Stomach (tissue), 9 donors: ENCODE data around the gene APEX1. TPM values are rescaled to one million over a fixed set of nuclear protein-coding genes. Genes with fewer than 3 reads are reported as not detected.
"Not testable (repeated sequence)": the region's sequence is repeated elsewhere in the genome, so short reads cannot be mapped to it uniquely, and the experiment has no call there.

Experiments used
- DNase-seq, 2 donors: peaks; one replicate each; pipeline versions ENCODE4 v3.0.0 to v3.0.0-alpha.2; 2013 to 2019
- H3K27ac ChIP-seq, 5 donors: fragments of 200-600 bp in 4 of 5; sonication (generic) in 4 of 5; one replicate each; pipeline ENCODE4 v1.5.1; 2013 to 2019; ENCODE audit warnings: mild to moderate bottlenecking in 1 of 5, moderate library complexity in 1 of 5
- H3K27me3 ChIP-seq, 3 donors: fragments of 200-600 bp; sonication (generic); one replicate each; pipeline ENCODE4 v1.5.1; 2017 to 2019; ENCODE audit warnings: mixed run types in 1 of 3
- H3K36me3 ChIP-seq, 4 donors: fragments of 200-600 bp; sonication (generic); 1 replicate in 3 of 4; 2 replicates in 1 of 4; pipeline ENCODE4 v1.5.1; 2016 to 2019
- H3K4me1 ChIP-seq, 4 donors: fragments of 200-600 bp; sonication (generic); one replicate each; pipeline ENCODE4 v1.5.1; 2016 to 2019
- H3K4me3 ChIP-seq, 4 donors: fragments of 200-600 bp; sonication (generic) in 3 of 4; one replicate each; pipeline ENCODE4 v1.5.1; 2016 to 2019; ENCODE audit warnings: mild to moderate bottlenecking in 1 of 4
- H3K9me3 ChIP-seq, 4 donors: fragments of 200-600 bp; sonication (generic); one replicate each; pipeline ENCODE4 v1.5.1; 2016 to 2019
- CTCF ChIP-seq, 7 experiments: fragments of 450-650 bp in 4 of 7; fragments of 200-600 bp in 3 of 7; sonication (generic) in 3 of 7; IDR thresholded peaks; one replicate each; pipeline ENCODE4 v1.5.1; 2016 to 2019; ENCODE audit warnings: antibody characterized with exemption in 7 of 7, control low read depth in 2 of 7, mild to moderate bottlenecking in 1 of 7
- EP300 ChIP-seq: sonication (generic); formaldehyde crosslinking; IDR thresholded peaks from one replicate; pipeline ENCODE4 v1.6.1; 2017; ENCODE audit warnings: antibody characterized with exemption
- POLR2A ChIP-seq, 4 donors: fragments of 450-650 bp; IDR thresholded peaks; one replicate each; pipeline ENCODE4 v1.6.1; 2016; ENCODE audit warnings: antibody characterized with exemption in 4 of 4, control low read depth in 2 of 4, mild to moderate bottlenecking in 1 of 4, moderate library complexity in 1 of 4
- POLR2AphosphoS5 ChIP-seq, 3 donors: sonication (generic); formaldehyde crosslinking; IDR thresholded peaks; one replicate each; pipeline ENCODE4 v1.6.1; 2016; ENCODE audit warnings: antibody characterized with exemption in 3 of 3
- WGBS, 5 donors: extraction: QIAGEN DNeasy Blood & Tissue Kit in 3 of 5; methylation state at CpG; one replicate each; pipeline versions ENCODE4 v1.1.5 to v1.1.7; 2013 to 2018; 5-methylcytosine and 5-hydroxymethylcytosine counted together
- intact Hi-C: fragments of 100-400 bp; cut with DNase I; formaldehyde crosslinking; loops from one replicate; pipeline ENCODE4 v1.15.1; 2023; ENCODE audit warnings: low total_unique reads
- polyA plus RNA-seq, 3 donors: library from polyadenylated mRNA; stranded (reverse); fragments of 200-250 nt; gene quantifications; one replicate each; pipeline ENCODE4 v1.2.3, GENCODE V29; 2013
- small RNA-seq, 4 donors: library from RNA; depleted of rRNA; stranded (forward); fragments of <200 nt; gene quantifications; one replicate each; pipeline ENCODE3, GENCODE V24; 2016
- total RNA-seq, 5 donors: library from RNA; depleted of rRNA; stranded (reverse); fragments of >200 nt; gene quantifications; one replicate each; pipeline versions ENCODE4 v1.1.0 to v1.2.3, GENCODE V29; 2014 to 2016
- donor health status: healthy with polysubstance abuse.
- donor health status: Bipolar disorder and iron deficiency.
- donor health status: healthy.

APEX1 gene
- total and polyA plus RNA-seq, 8 donors: 70.1 to 219 (median 137) TPM

- Histone ChIP-seq H3K27me3 (no peaks in the 10 kb centered on the region), H3K4me3 (no peak overlapping the region), H3K4me1 (no peaks in the 10 kb centered on the region), H3K27ac (no peak overlapping the region), H3K9me3 (no peaks in the 10 kb centered on the region), H3K36me3 (no peaks in the 10 kb centered on the region)
- TF ChIP-seq EP300 (no peak), POLR2AphosphoS5 (IDR thresholded peaks at IDR 0.05) (no peak), POLR2A (IDR thresholded peaks at IDR 0.05) (no peak), CTCF (IDR thresholded peaks at IDR 0.05) (no peak)
- no peak for DNase-seq
- intact Hi-C loops: no loop called here
- WGBS, 5 donors: 95 to 100% (median 97%) methylated on average over 2 of the region's 2 CpGs
Observed at GRCh38 chr14:20501346-20501745, 46.3 kb downstream of the APEX1 start.

GRCh38 chr14:20503898-20504297 lies 48.9 kb downstream of the APEX1 start:
- 20 to 45% (median 30%) methylated on average over 6 of the region's 6 CpGs for WGBS, 5 donors
- H3K27ac ChIP-seq: no peak overlapping the region
- H3K4me3 ChIP-seq: no peak overlapping the region
- intact Hi-C loops: no loop called here
- no peaks in the 10 kb centered on the region for H3K36me3 ChIP-seq
- TF ChIP-seq EP300 (no peak), CTCF (IDR thresholded peaks at IDR 0.05) (no peak), POLR2AphosphoS5 (IDR thresholded peaks at IDR 0.05) (no peak), POLR2A (IDR thresholded peaks at IDR 0.05) (no peak)
- no peaks in the 10 kb centered on the region for H3K9me3 ChIP-seq
- no peaks in the 10 kb centered on the region for H3K4me1 ChIP-seq
- H3K27me3 ChIP-seq: no peaks in the 10 kb centered on the region
- DNase-seq: peak in 1 of 2 donors; percentile 16

- H3K36me3 ChIP-seq, H3K4me3 ChIP-seq, H3K4me1 ChIP-seq, intact Hi-C loops, DNase-seq, H3K27ac ChIP-seq, H3K27me3 ChIP-seq, H3K9me3 ChIP-seq: not testable (repeated sequence)
- 87 to 100% (median 98%) methylated on average over 3 to 17 of the region's 30 CpGs; no CpG with 5 or more reads in 2 of the 5 donors for WGBS, 5 donors
Observed at GRCh38 chr14:20506276-20506675, 51.2 kb downstream of the APEX1 start.

GRCh38 chr14:20506752-20507151 lies 51.7 kb downstream of the APEX1 start:
- intact Hi-C loops, DNase-seq, H3K27ac ChIP-seq, H3K36me3 ChIP-seq, H3K9me3 ChIP-seq, H3K4me3 ChIP-seq, H3K27me3 ChIP-seq, H3K4me1 ChIP-seq: not testable (repeated sequence)
- no CpG with 5 or more reads among the region's 30 CpGs for WGBS, 5 donors

Small RNA genes lying within 50 kb of the gene (small RNA-seq; reads per million reads assigned to genes)
- gene RNA5SP382: 0 to 0.81 (median 0.20) reads per million in 4 donors

Other genes with a start within 250 kb of the APEX1 start
- gene OR11H6, start 231.5 kb upstream of the APEX1 start, total RNA-seq: not detected
- not detected for gene OR11H6, start 231.5 kb upstream of the APEX1 start, polyA plus RNA-seq
- not detected for gene OR11H7, start 226.2 kb upstream of the APEX1 start, total RNA-seq
- not detected for gene OR11H7, start 226.2 kb upstream of the APEX1 start, polyA plus RNA-seq
- gene OR11H4, start 215.9 kb upstream of the APEX1 start, total RNA-seq: not detected
- not detected for gene OR11H4, start 215.9 kb upstream of the APEX1 start, polyA plus RNA-seq
- gene TTC5, start 149.3 kb upstream of the APEX1 start, total RNA-seq: 10 to 100 TPM in 2 of 5 donors, 1 to 10 TPM in 3; 2.3 to 30.3 (median 6.2) TPM
- gene TTC5, start 149.3 kb upstream of the APEX1 start, polyA plus RNA-seq: 1 to 10 TPM; 2.9 to 5.0 (median 3.8) TPM
- 100 to 1,000 TPM in 1 of 5 donors, 10 to 100 TPM in 3, 1 to 10 TPM in 1; 2.6 to 104 (median 58.9) TPM for gene CCNB1IP1, start 121.9 kb upstream of the APEX1 start, total RNA-seq
- 10 to 100 TPM; 39.2 to 69.5 (median 52.7) TPM for gene CCNB1IP1, start 121.9 kb upstream of the APEX1 start, polyA plus RNA-seq
- gene PARP2, start 111.6 kb upstream of the APEX1 start, total RNA-seq: 10 to 100 TPM in 3 of 5 donors, 1 to 10 TPM in 2; 4.1 to 30.4 (median 17.7) TPM
- gene PARP2, start 111.6 kb upstream of the APEX1 start, polyA plus RNA-seq: 10 to 100 TPM in 2 of 3 donors, 1 to 10 TPM in 1; 7.5 to 16.0 (median 11.2) TPM
- gene TEP1, start 41.7 kb upstream of the APEX1 start, total RNA-seq: 100 to 1,000 TPM in 1 of 5 donors, 10 to 100 TPM in 4; 16.9 to 190 (median 34.1) TPM
- 10 to 100 TPM in 1 of 3 donors, 1 to 10 TPM in 2; 9.3 to 11.6 (median 9.8) TPM for gene TEP1, start 41.7 kb upstream of the APEX1 start, polyA plus RNA-seq
- gene KLHL33, start 19.1 kb upstream of the APEX1 start, total RNA-seq: 1 to 10 TPM in 1 of 5 donors, under 1 TPM in 2, not detected in 2; under 0.01 to 4.3 (median 0.37) TPM
- gene KLHL33, start 19.1 kb upstream of the APEX1 start, polyA plus RNA-seq: under 1 TPM in 2 of 3 donors, not detected in 1; 0.05 to 0.06 TPM
- gene OSGEP, start 414 bp upstream of the APEX1 start, total RNA-seq: 10 to 100 TPM; 29.9 to 71.8 (median 59.7) TPM
- gene OSGEP, start 414 bp upstream of the APEX1 start, polyA plus RNA-seq: 10 to 100 TPM; 24.7 to 58.5 (median 43.4) TPM
- 10 to 100 TPM in 3 of 5 donors, 1 to 10 TPM in 2; 2.0 to 25.6 (median 20.4) TPM for gene PIP4P1, start 6.2 kb downstream of the APEX1 start, total RNA-seq
- 10 to 100 TPM; 22.6 to 30.5 (median 28.4) TPM for gene PIP4P1, start 6.2 kb downstream of the APEX1 start, polyA plus RNA-seq
- gene PNP, start 14.2 kb downstream of the APEX1 start, total RNA-seq: 10 to 100 TPM; 11.3 to 47.7 (median 46.0) TPM
- gene PNP, start 14.2 kb downstream of the APEX1 start, polyA plus RNA-seq: 100 to 1,000 TPM in 1 of 3 donors, 10 to 100 TPM in 2; 36.5 to 125 (median 72.1) TPM
- gene RNASE10, start 50.3 kb downstream of the APEX1 start, total RNA-seq: not detected
- not detected for gene RNASE10, start 50.3 kb downstream of the APEX1 start, polyA plus RNA-seq
- not detected for gene RNASE9, start 105.8 kb downstream of the APEX1 start, total RNA-seq
- not detected for gene RNASE9, start 105.8 kb downstream of the APEX1 start, polyA plus RNA-seq
- gene RNASE11, start 132.8 kb downstream of the APEX1 start, total RNA-seq: not detected
- not detected for gene RNASE11, start 132.8 kb downstream of the APEX1 start, polyA plus RNA-seq
- not detected for gene RNASE12, start 136.2 kb downstream of the APEX1 start, total RNA-seq
- not detected for gene RNASE12, start 136.2 kb downstream of the APEX1 start, polyA plus RNA-seq
- gene OR6S1, start 186.5 kb downstream of the APEX1 start, total RNA-seq: not detected
- not detected for gene OR6S1, start 186.5 kb downstream of the APEX1 start, polyA plus RNA-seq
- gene RNASE4, start 229.3 kb downstream of the APEX1 start, total RNA-seq: 100 to 1,000 TPM in 3 of 5 donors, 10 to 100 TPM in 1, not detected in 1; 13.4 to 158 (median 117) TPM
- gene RNASE4, start 229.3 kb downstream of the APEX1 start, polyA plus RNA-seq: 10 to 100 TPM; 27.6 to 58.0 (median 35.4) TPM
- gene ANG, start 233.5 kb downstream of the APEX1 start, total RNA-seq: 10 to 100 TPM in 3 of 5 donors, 1 to 10 TPM in 1, under 1 TPM in 1; 0.58 to 46.1 (median 37.4) TPM
- 10 to 100 TPM; 15.9 to 34.7 (median 28.0) TPM for gene ANG, start 233.5 kb downstream of the APEX1 start, polyA plus RNA-seq